CD4-positive, alpha-beta T cell (primary cell): ENCODE results near the gene BRD9. TPM values are rescaled to one million over a fixed set of nuclear protein-coding genes. Genes with fewer than 3 reads are reported as not detected.

ENCODE experiments used
- ATAC-seq: fragments of 200-7000 bp; cut with Tn5 transposase; one replicate; pipeline ENCODE4 v1.10.0; 2022; ENCODE audit warnings: mild to moderate bottlenecking; ENCODE audit not compliant: poor library complexity
- CTCF ChIA-PET: fragments of 350-600 bp; sonication (Branson Sonifier 250); formaldehyde crosslinking; loops from one replicate; lab custom pipeline; 2021; ENCODE audit warnings: antibody characterized with exemption, inconsistent platforms; lab: Charles Lee
- POLR2A ChIA-PET: fragments of 350-600 bp; sonication (Branson Sonifier 250); formaldehyde crosslinking; loops from one replicate; lab custom pipeline; 2021; ENCODE audit warnings: antibody characterized with exemption, inconsistent platforms; lab: Charles Lee
- DNase-seq, 14 experiments: peaks; one replicate each; pipeline ENCODE4 v3.0.0-alpha.2; 2013 to 2020; ENCODE audit warnings: mixed read lengths in 2 of 14
- H3K27ac ChIP-seq, 2 donors: one replicate each; pipeline versions ENCODE4 v1.5.1 to v1.7.0; 2013; ENCODE audit warnings: low read length in 2 of 2, low read depth in 1 of 2, mild to moderate bottlenecking in 1 of 2
- H3K27me3 ChIP-seq, 2 experiments: 1 replicate in 1 of 2; 2 replicates in 1 of 2; pipeline versions ENCODE4 v1.6.1 to v1.7.0; 2013; ENCODE audit warnings: low read length in 2 of 2, control low read depth in 1 of 2, mild to moderate bottlenecking in 1 of 2, moderate library complexity in 1 of 2; ENCODE audit not compliant: insufficient read depth in 2 of 2, control insufficient read depth in 1 of 2
- H3K36me3 ChIP-seq: one replicate; pipeline ENCODE4 v1.6.1; 2013; ENCODE audit warnings: low read length, control low read depth; ENCODE audit not compliant: insufficient read depth
- H3K4me1 ChIP-seq: one replicate; pipeline ENCODE4 v1.6.1; 2013; ENCODE audit warnings: low read length, control low read depth; ENCODE audit not compliant: insufficient read depth
- H3K4me3 ChIP-seq: one replicate; pipeline ENCODE4 v1.5.1; 2013; ENCODE audit warnings: mild to moderate bottlenecking, low read length, moderate library complexity
- H3K9me3 ChIP-seq, 2 experiments: 1 replicate in 1 of 2; 2 replicates in 1 of 2; pipeline versions ENCODE4 v1.6.1 to v1.7.0; 2013; ENCODE audit warnings: low read length in 2 of 2, mild to moderate bottlenecking in 2 of 2, control low read depth in 1 of 2, moderate library complexity in 1 of 2; ENCODE audit not compliant: control insufficient read depth in 1 of 2, insufficient read depth in 1 of 2
- H3K27ac Mint-ChIP-seq: one replicate; pipeline ENCODE4 v1.8.0; 2020; ENCODE audit warnings: mixed read lengths
- H3K27me3 Mint-ChIP-seq: one replicate; pipeline ENCODE4 v1.8.0; 2021; ENCODE audit warnings: mixed read lengths
- H3K36me3 Mint-ChIP-seq: one replicate; pipeline ENCODE4 v1.8.0; 2021; ENCODE audit warnings: low read depth, mixed read lengths
- H3K4me1 Mint-ChIP-seq: one replicate; pipeline ENCODE4 v1.8.0; 2021; ENCODE audit warnings: low read depth, mixed read lengths
- H3K4me3 Mint-ChIP-seq: one replicate; pipeline ENCODE4 v1.8.0; 2020; ENCODE audit warnings: mild to moderate bottlenecking, mixed read lengths
- H3K9me3 Mint-ChIP-seq: one replicate; pipeline ENCODE4 v1.8.0; 2020; ENCODE audit warnings: mixed read lengths
- CTCF ChIP-seq: fragments of 200-600 bp; IDR thresholded peaks from one replicate; pipeline ENCODE4 v1.8.0; 2022; ENCODE audit warnings: antibody characterized with exemption, mild to moderate bottlenecking
- intact Hi-C, 2 experiments: fragments of 100-400 bp; cut with DNase I in 1 of 2; cut with micrococcal nuclease in 1 of 2; formaldehyde crosslinking; loops; one replicate each; pipeline versions ENCODE4 v1.15.1 to v1.9.0; 2023 to 2025; cut with DNase I, micrococcal nuclease
- total RNA-seq, 174 experiments: library from RNA in 2 of 174; stranded (reverse) in 2 of 174; gene quantifications; one replicate each; pipeline ENCODE4 v1.2.3 and lab custom pipeline; 2021 to 2026

BRD9 gene
- total RNA-seq, 2 experiments from 2014 or later, result 109 TPM

- POLR2A ChIA-PET, result no interaction called here
- Histone ChIP-seq H3K9me3 (peaks cover 0 to 2% of the 10 kb centered on the region in 2 experiments), H3K27me3 (no peaks in the 10 kb centered on the region), H3K27ac (no peak overlapping the region), H3K4me3 (no peak overlapping the region), H3K4me1 (no peaks in the 10 kb centered on the region), H3K36me3 (peaks cover 97% of the 10 kb centered on the region)
- H3K36me3 Mint-ChIP-seq, result peaks cover 99% of the 10 kb centered on the region
- H3K27ac Mint-ChIP-seq, result no peak overlapping the region
- no peak overlapping the region for H3K4me3 Mint-ChIP-seq
- TF ChIP-seq CTCF, result no peak
- no peaks in the 10 kb centered on the region for H3K9me3 Mint-ChIP-seq
- DNase-seq (no peak), ATAC-seq (no peak)
- intact Hi-C loops, result no loop called here
- no peaks in the 10 kb centered on the region for H3K27me3 Mint-ChIP-seq
- no peaks in the 10 kb centered on the region for H3K4me1 Mint-ChIP-seq
- CTCF ChIA-PET, result no interaction called here
Observed at GRCh38 chr5:872301-872700, 20.3 kb downstream of the BRD9 start.

GRCh38 chr5:871596-872298 is 20.9 kb downstream of the BRD9 start:
- peaks cover 0 to 7% of the 10 kb centered on the region in 2 experiments for H3K9me3 ChIP-seq
- Mint-ChIP-seq H3K4me3 (no peak overlapping the region), H3K27me3 (no peaks in the 10 kb centered on the region), H3K4me1 (no peaks in the 10 kb centered on the region), H3K27ac (no peak overlapping the region), H3K9me3 (no peaks in the 10 kb centered on the region), H3K36me3 (peaks cover 99% of the 10 kb centered on the region)
- CTCF ChIA-PET, result no interaction called here
- H3K27ac ChIP-seq, result no peak overlapping the region
- POLR2A ChIA-PET, result no interaction called here
- DNase-seq (no peak), ATAC-seq (no peak)
- no peaks in the 10 kb centered on the region for H3K27me3 ChIP-seq
- no peak overlapping the region for H3K4me3 ChIP-seq
- no peaks in the 10 kb centered on the region for H3K4me1 ChIP-seq
- no peak for TF ChIP-seq CTCF
- peaks cover 97% of the 10 kb centered on the region for H3K36me3 ChIP-seq
- intact Hi-C loops, result no loop called here

- POLR2A ChIA-PET, result no interaction called here
- peaks cover 94% of the 10 kb centered on the region for H3K36me3 ChIP-seq
Observed at GRCh38 chr5:870956-871355, 21.6 kb downstream of the BRD9 start.

More at GRCh38 chr5:870956-871355, 21.6 kb downstream of the BRD9 start:
- Histone ChIP-seq H3K27ac (no peak overlapping the region), H3K27me3 (no peaks in the 10 kb centered on the region), H3K9me3 (peaks cover 0 to 7% of the 10 kb centered on the region in 2 experiments), H3K4me1 (no peaks in the 10 kb centered on the region), H3K4me3 (no peak overlapping the region)
- intact Hi-C loops, result no loop called here
- H3K27ac Mint-ChIP-seq, result no peak overlapping the region
- CTCF ChIA-PET, result no interaction called here
- DNase-seq, result no peak
- no peaks in the 10 kb centered on the region for H3K9me3 Mint-ChIP-seq
- H3K4me3 Mint-ChIP-seq, result no peak overlapping the region
- TF ChIP-seq CTCF, result no peak
- H3K4me1 Mint-ChIP-seq, result no peaks in the 10 kb centered on the region
- H3K27me3 Mint-ChIP-seq, result no peaks in the 10 kb centered on the region
- H3K36me3 Mint-ChIP-seq, result peaks cover 100% of the 10 kb centered on the region
- no peak for ATAC-seq
